Nephron progenitor cell (in vitro differentiated cells): Measurements from ENCODE around the gene PRKCE.

ENCODE experiments used
- DNase-seq: peaks from one replicate; pipeline ENCODE4 v3.0.0; 2021
- H3K27ac Mint-ChIP-seq: 2 replicates; pipeline ENCODE4 v1.8.0; 2021; ENCODE audit warnings: mild to moderate bottlenecking, moderate library complexity, mixed read lengths
- H3K27me3 Mint-ChIP-seq: 2 replicates; pipeline ENCODE4 v1.8.0; 2021; ENCODE audit warnings: mild to moderate bottlenecking, low read depth, mixed read lengths; ENCODE audit not compliant: poor library complexity
- H3K36me3 Mint-ChIP-seq: 2 replicates; pipeline ENCODE4 v1.8.0; 2021; ENCODE audit warnings: low read depth, mixed read lengths
- H3K4me1 Mint-ChIP-seq: 2 replicates; pipeline ENCODE4 v1.8.0; 2021; ENCODE audit warnings: mixed read lengths
- H3K4me3 Mint-ChIP-seq: 2 replicates; pipeline ENCODE4 v1.8.0; 2021; ENCODE audit warnings: mild to moderate bottlenecking, moderate library complexity, mixed read lengths
- H3K9me3 Mint-ChIP-seq: 2 replicates; pipeline ENCODE4 v1.8.0; 2021; ENCODE audit warnings: mild to moderate bottlenecking, moderate library complexity, mixed read lengths
- CTCF ChIP-seq: fragments of 200-600 bp; sonication (generic); IDR thresholded peaks from 2 replicates; pipeline ENCODE4 v1.5.0; 2021; ENCODE audit warnings: antibody characterized with exemption

Gene PRKCE

GRCh38 chr2:45867349-45867748, 215.9 kb downstream of the PRKCE start:
- TF ChIP-seq CTCF: no peak
- Mint-ChIP-seq H3K4me1 (peaks cover 44% of the 10 kb centered on the region), H3K4me3 (no peak overlapping the region), H3K36me3 (no peaks in the 10 kb centered on the region), H3K27me3 (peaks cover 29% of the 10 kb centered on the region), H3K9me3 (peaks cover 7% of the 10 kb centered on the region), H3K27ac (no peak overlapping the region)
- no peak for DNase-seq

- no peak for TF ChIP-seq CTCF
- Mint-ChIP-seq H3K27ac (no peak overlapping the region), H3K36me3 (no peaks in the 10 kb centered on the region), H3K9me3 (peaks cover 7% of the 10 kb centered on the region), H3K4me3 (no peak overlapping the region), H3K4me1 (peaks cover 47% of the 10 kb centered on the region), H3K27me3 (peaks cover 26% of the 10 kb centered on the region)
- DNase-seq: no peak
These were observed 216.3 kb downstream of the PRKCE start for GRCh38 chr2:45867800-45868199.

- H3K9me3 Mint-ChIP-seq: peaks cover 7% of the 10 kb centered on the region
- no peak overlapping the region for H3K27ac Mint-ChIP-seq
- TF ChIP-seq CTCF: no peak
- H3K4me1 Mint-ChIP-seq: peaks cover 34% of the 10 kb centered on the region
- no peaks in the 10 kb centered on the region for H3K36me3 Mint-ChIP-seq
- no peak for DNase-seq
- H3K27me3 Mint-ChIP-seq: peaks cover 25% of the 10 kb centered on the region
- H3K4me3 Mint-ChIP-seq: no peak overlapping the region
These were observed 217.7 kb downstream of the PRKCE start for GRCh38 chr2:45869165-45869501.

- Mint-ChIP-seq H3K4me1 (peaks cover 26% of the 10 kb centered on the region), H3K9me3 (peaks cover 10% of the 10 kb centered on the region), H3K4me3 (no peak overlapping the region), H3K27ac (peak overlapping the region; percentile 43), H3K36me3 (peaks cover 6% of the 10 kb centered on the region), H3K27me3 (peaks cover 19% of the 10 kb centered on the region)
- DNase-seq: no peak
- no peak for TF ChIP-seq CTCF
These were observed 219.6 kb downstream of the PRKCE start for GRCh38 chr2:45871025-45871424.

- Mint-ChIP-seq H3K27ac (peak overlapping the region; percentile 43), H3K36me3 (peaks cover 11% of the 10 kb centered on the region), H3K9me3 (peaks cover 15% of the 10 kb centered on the region), H3K4me3 (no peak overlapping the region), H3K27me3 (peaks cover 19% of the 10 kb centered on the region), H3K4me1 (peaks cover 26% of the 10 kb centered on the region)
- no peak for DNase-seq
- no peak for TF ChIP-seq CTCF
These were observed 220.1 kb downstream of the PRKCE start for GRCh38 chr2:45871541-45871940.

GRCh38 chr2:45872211-45872610, 220.7 kb downstream of the PRKCE start:
- no peak overlapping the region for H3K27ac Mint-ChIP-seq
- H3K4me1 Mint-ChIP-seq: peaks cover 26% of the 10 kb centered on the region
- TF ChIP-seq CTCF: no peak
- H3K4me3 Mint-ChIP-seq: no peak overlapping the region
- peaks cover 22% of the 10 kb centered on the region for H3K9me3 Mint-ChIP-seq
- H3K27me3 Mint-ChIP-seq: peaks cover 19% of the 10 kb centered on the region
- DNase-seq: no peak
- H3K36me3 Mint-ChIP-seq: peaks cover 13% of the 10 kb centered on the region
